ENCODE measurements around the gene KLK12.
A peak's percentile ranks its signal among the peaks of the same experiment; 100 is the strongest.
"Not testable (repeated sequence)": the region's sequence is repeated elsewhere in the genome, so short reads cannot be mapped to it uniquely, and the experiment has no call there.

KLK12 gene

GRCh38 chr19:50984416-50984815 is 50.4 kb downstream of the KLK12 start:
- no CpG with 5 or more reads among the region's 14 CpGs for WGBS (ENCODE audit: insufficient coverage, insufficient read length)
- H3K4me3 ChIP-seq (ENCODE audit: low read length); H3K27me3 ChIP-seq (ENCODE audit: control insufficient read depth, insufficient read depth, low read length); DNase-seq (ENCODE audit: low read depth, low spot score); H3K27ac ChIP-seq (ENCODE audit: low read length); H3K4me1 ChIP-seq (ENCODE audit: control insufficient read depth, insufficient read depth, low read length); H3K9me3 ChIP-seq (ENCODE audit: control insufficient read depth, insufficient read depth, low read length); H3K36me3 ChIP-seq (ENCODE audit: control insufficient read depth, insufficient read depth, low read length): not testable (repeated sequence)

DNA sequence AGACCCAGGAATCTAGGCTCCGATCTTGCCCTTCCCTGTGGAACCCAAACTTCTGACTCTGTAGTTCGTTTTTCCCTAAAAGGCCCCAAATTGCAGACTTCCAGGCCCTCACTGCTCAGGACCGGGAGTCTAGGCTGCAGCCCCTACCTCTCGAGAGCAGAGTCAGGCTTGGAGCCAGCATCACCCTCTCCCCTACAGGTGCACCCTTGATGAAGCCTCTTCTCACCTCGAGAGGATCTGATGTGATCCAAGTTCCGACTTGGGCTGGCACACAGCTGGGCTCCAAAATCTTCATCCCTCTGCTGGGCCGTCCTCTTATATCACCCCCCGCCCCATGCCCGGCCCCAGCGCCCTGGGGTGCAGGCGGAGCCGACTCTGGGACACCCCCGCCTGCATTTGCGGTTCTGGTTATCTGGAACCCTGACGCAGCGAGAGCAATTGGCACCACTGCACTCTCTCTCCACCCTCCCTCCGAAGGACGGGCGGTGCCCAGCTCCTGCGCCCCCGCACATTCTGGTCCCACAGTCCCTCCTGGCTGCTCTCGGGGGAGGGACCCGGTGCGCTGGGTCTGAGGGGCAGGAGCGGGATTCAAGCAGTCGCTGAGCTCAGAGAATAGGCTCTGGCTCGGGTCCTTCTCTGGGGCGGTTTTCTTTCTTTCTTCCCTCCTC is 51.0 kb downstream of the KLK12 start, which contains the start of gene KLK7:
KLK7 (minus strand) TSS at position 293 of the 668 bp plus-strand sequence. CDS start 1,518 bp downstream, outside the sequence.
- H3K4me3 ChIP-seq (ENCODE audit: low read length): peak within 1 kb of the TSS; percentile 21; the same call in 1 of the 2 replicates
- H3K27me3 ChIP-seq (ENCODE audit: control insufficient read depth, insufficient read depth, low read length): no peaks in the 10 kb centered on the region
- H3K27ac ChIP-seq (ENCODE audit: low read length): no peak within 1 kb of the TSS
- no peaks in the 10 kb centered on the region for H3K9me3 ChIP-seq (ENCODE audit: control insufficient read depth, insufficient read depth, low read length)
- peaks cover 1% of the 10 kb centered on the region for H3K4me1 ChIP-seq (ENCODE audit: control insufficient read depth, insufficient read depth, low read length)
- no peaks in the 10 kb centered on the region for H3K36me3 ChIP-seq (ENCODE audit: control insufficient read depth, insufficient read depth, low read length)
- no CpG with 5 or more reads among the region's 28 CpGs for WGBS (ENCODE audit: insufficient coverage, insufficient read length)
- DNase-seq (ENCODE audit: low read depth, low spot score): no peak

DNA sequence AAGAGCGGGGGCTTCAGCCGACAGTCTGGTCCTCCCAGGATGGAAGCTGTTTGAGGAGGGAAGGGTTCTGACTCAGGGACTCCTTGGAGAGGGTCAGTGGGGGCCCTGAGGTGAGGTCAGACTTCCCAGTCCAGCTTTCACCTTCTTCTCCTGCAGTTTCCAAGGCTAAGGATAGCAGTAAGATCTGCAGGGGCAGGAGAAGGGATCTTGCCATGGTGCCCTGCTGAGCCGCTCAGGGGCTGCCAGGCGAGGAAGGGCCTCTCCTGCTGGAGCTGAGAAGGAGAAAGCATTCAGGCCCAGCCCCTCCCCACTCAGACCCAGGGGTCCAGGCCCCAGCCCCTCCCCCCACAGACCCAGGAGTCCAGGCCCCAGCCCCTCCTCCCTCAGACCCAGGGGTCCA is 52.6 kb downstream of the KLK12 start:
- peaks cover 3% of the 10 kb centered on the region for H3K4me1 ChIP-seq (ENCODE audit: control insufficient read depth, insufficient read depth, low read length)
- no peaks in the 10 kb centered on the region for H3K9me3 ChIP-seq (ENCODE audit: control insufficient read depth, insufficient read depth, low read length)
- H3K36me3 ChIP-seq (ENCODE audit: control insufficient read depth, insufficient read depth, low read length): no peaks in the 10 kb centered on the region
- WGBS (ENCODE audit: insufficient coverage, insufficient read length): no CpG with 5 or more reads among the region's 4 CpGs
- DNase-seq (ENCODE audit: low read depth, low spot score): no peak
- no peaks in the 10 kb centered on the region for H3K27me3 ChIP-seq (ENCODE audit: control insufficient read depth, insufficient read depth, low read length)
- no peak overlapping the region for H3K4me3 ChIP-seq (ENCODE audit: low read length)
- H3K27ac ChIP-seq (ENCODE audit: low read length): no peak overlapping the region

GRCh38 chr19:50981587-50982146 is 53.1 kb downstream of the KLK12 start:
- no peak for DNase-seq (ENCODE audit: low read depth, low spot score)
- no CpG with 5 or more reads among the region's 11 CpGs for WGBS (ENCODE audit: insufficient coverage, insufficient read length)
- Histone ChIP-seq H3K4me3 (ENCODE audit: low read length) (no peak overlapping the region), H3K27me3 (ENCODE audit: control insufficient read depth, insufficient read depth, low read length) (no peaks in the 10 kb centered on the region), H3K27ac (ENCODE audit: low read length) (no peak overlapping the region), H3K9me3 (ENCODE audit: control insufficient read depth, insufficient read depth, low read length) (no peaks in the 10 kb centered on the region), H3K36me3 (ENCODE audit: control insufficient read depth, insufficient read depth, low read length) (no peaks in the 10 kb centered on the region), H3K4me1 (ENCODE audit: control insufficient read depth, insufficient read depth, low read length) (peaks cover 3% of the 10 kb centered on the region)

GRCh38 chr19:50980208-50980607 is 54.6 kb downstream of the KLK12 start:
- Histone ChIP-seq H3K4me1 (ENCODE audit: control insufficient read depth, insufficient read depth, low read length) (peaks cover 3% of the 10 kb centered on the region), H3K9me3 (ENCODE audit: control insufficient read depth, insufficient read depth, low read length) (no peaks in the 10 kb centered on the region), H3K36me3 (ENCODE audit: control insufficient read depth, insufficient read depth, low read length) (no peaks in the 10 kb centered on the region), H3K27me3 (ENCODE audit: control insufficient read depth, insufficient read depth, low read length) (no peaks in the 10 kb centered on the region), H3K27ac (ENCODE audit: low read length) (no peak overlapping the region), H3K4me3 (ENCODE audit: low read length) (no peak overlapping the region)
- no peak for DNase-seq (ENCODE audit: low read depth, low spot score)
- WGBS (ENCODE audit: insufficient coverage, insufficient read length): no CpG with 5 or more reads among the region's 13 CpGs

DNA sequence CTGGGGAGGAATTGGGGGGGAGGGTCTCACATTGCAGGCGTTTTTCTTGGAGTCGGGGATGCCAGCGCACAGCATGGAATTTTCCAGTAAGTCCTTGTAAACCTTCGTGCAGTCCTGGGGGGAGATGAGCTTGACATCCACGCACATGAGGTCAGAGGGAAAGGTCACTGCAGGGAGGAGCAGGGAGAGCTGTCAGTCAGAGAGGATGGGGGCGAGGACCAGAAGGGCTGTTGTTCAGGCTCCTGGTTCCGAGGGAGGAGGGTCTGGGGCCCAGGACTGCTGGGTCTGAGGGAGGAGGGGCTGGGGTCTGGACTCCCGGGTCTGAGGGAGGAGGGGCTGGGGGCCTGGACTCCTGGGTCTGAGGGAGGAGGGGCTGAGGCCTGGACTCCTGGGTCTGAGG is 55.0 kb downstream of the KLK12 start:
- no peaks in the 10 kb centered on the region for H3K27me3 ChIP-seq (ENCODE audit: control insufficient read depth, insufficient read depth, low read length)
- WGBS (ENCODE audit: insufficient coverage, insufficient read length): no CpG with 5 or more reads among the region's 8 CpGs
- H3K9me3 ChIP-seq (ENCODE audit: control insufficient read depth, insufficient read depth, low read length): no peaks in the 10 kb centered on the region
- H3K36me3 ChIP-seq (ENCODE audit: control insufficient read depth, insufficient read depth, low read length): no peaks in the 10 kb centered on the region
- no peak for DNase-seq (ENCODE audit: low read depth, low spot score)
- H3K27ac ChIP-seq (ENCODE audit: low read length): no peak overlapping the region
- peaks cover 3% of the 10 kb centered on the region for H3K4me1 ChIP-seq (ENCODE audit: control insufficient read depth, insufficient read depth, low read length)
- H3K4me3 ChIP-seq (ENCODE audit: low read length): no peak overlapping the region

Data from iPS DF 6.9 (cell line).